Ammon's horn (tissue), 1 donor: ENCODE measurements around the gene GPS2.
"Not testable (repeated sequence)": the region's sequence is repeated elsewhere in the genome, so short reads cannot be mapped to it uniquely, and the experiment has no call there.

Experiments
- DNase-seq: peaks from one replicate; pipeline ENCODE4 v3.0.0-alpha.2; 2016; ENCODE audit warnings: low spot score

The GPS2 gene

GRCh38 chr17:7337600-7337999 lies 22.4 kb upstream of the GPS2 start:
- DNase-seq, result not testable (repeated sequence)

DNA sequence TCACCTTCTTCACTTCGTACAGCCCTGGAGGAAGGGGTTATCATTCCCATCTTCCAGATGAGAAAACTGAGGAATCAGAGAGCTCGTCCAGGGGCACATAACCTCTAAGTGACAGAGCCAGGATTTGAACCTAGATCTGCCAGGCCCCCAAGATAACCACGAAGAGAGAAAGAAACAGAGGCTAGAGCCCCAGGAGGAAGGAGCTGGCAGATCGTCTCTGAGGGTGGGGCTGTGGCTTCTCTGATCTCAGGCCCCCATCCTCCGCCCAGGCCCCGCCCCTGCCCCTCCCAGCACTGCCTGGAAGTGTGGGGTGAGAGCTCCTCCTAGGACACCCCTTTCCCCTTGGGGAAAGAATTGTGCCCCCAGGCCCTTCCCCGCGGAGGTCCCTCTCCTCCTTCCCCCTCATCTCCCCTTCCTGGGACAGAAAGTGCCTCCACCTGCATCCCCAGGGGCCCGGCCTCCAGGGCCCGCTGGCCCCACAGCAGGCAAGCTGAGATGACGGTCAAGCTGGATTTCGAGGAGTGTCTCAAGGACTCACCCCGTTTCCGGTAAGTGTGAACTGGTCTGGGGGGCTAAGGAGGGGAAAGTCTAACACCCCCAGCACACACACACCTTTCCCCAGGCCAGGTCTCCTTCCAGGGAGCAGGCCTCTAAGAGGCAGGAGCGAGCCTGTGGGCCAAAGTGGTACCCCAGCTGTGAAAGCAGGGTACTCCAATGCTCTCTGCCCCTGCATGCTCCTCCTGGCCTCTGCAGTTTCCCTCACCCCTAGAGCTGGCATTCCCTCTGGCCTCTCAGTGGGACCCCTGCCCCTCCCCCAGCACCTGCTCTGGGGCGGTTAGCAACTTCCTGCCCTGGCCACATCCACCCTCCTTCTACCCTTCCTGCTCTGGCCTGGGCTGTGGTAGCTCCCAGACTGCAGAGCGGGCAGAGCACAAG lies 21.3 kb upstream of the GPS2 start, which contains the start of gene ACAP1:
ACAP1 (plus strand) TSS at position 290 of the 936 bp plus-strand sequence; CDS start at position 496, 206 bp downstream.
- DNase-seq, result no peak

GRCh38 chr17:7335765-7336164 lies 20.6 kb upstream of the GPS2 start:
- DNase-seq, result not testable (repeated sequence)

GRCh38 chr17:7334938-7335538 lies 19.9 kb upstream of the GPS2 start:
- DNase-seq, result no peak

GRCh38 chr17:7332600-7333069 lies 17.5 kb upstream of the GPS2 start:
- DNase-seq, result not testable (repeated sequence)

- DNase-seq, result no peak
Measured at GRCh38 chr17:7332111-7332510, 17.0 kb upstream of the GPS2 start.

DNA sequence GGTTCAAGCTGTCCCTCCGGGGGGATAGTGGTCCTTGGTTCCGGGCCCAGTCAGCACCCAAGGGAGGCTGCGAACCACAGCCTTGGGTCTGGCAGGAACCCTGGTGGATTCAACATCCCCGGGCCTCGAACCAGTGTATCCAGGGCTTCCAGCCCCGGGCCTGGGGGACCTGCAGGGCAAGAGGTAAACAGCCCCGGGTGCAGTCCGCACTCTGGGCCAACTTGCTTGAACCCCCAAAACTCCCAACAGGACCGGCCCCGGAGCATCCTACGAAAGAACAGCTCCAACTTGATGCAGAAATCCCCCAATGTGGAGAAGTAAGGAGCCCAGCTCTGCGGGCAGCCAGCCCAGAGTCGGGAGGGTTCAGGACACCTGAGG lies 15.5 kb upstream of the GPS2 start:
- DNase-seq, result no peak

DNA sequence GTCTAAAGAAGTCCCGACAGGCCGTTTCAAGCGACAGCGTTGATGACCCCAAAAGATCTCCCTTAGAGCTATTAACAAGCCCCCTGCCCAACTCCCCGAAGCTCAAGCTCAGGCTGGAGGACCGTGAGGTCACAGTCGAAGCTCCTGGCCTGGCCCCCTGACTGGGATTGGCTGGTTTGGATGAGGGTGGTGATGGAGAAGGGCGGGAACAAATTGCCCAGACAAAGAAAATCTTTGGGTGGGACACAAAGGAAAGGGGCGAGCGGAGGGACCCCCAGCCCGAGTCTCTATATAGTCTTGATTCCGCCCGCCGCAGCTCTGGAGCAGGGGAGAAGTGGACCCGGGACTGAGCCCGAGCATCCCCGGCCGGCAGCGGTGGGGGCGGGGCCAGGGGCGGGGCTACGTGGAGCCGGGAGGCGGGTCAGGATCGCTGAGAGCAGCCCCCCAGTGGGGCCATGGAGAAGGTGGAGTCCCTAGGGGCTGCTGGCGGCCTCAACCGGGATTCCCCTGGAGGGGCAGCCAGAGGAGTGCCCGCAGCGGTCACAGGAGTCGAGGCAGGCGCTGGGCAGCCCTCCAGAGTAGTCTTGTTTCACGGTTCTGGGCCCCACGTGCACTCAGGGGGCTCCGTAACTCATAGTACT lies 15.0 kb upstream of the GPS2 start:
- peak; percentile 83 for DNase-seq

- DNase-seq, result peak; percentile 98
Measured at GRCh38 chr17:7329374-7329996, 14.3 kb upstream of the GPS2 start.

DNA sequence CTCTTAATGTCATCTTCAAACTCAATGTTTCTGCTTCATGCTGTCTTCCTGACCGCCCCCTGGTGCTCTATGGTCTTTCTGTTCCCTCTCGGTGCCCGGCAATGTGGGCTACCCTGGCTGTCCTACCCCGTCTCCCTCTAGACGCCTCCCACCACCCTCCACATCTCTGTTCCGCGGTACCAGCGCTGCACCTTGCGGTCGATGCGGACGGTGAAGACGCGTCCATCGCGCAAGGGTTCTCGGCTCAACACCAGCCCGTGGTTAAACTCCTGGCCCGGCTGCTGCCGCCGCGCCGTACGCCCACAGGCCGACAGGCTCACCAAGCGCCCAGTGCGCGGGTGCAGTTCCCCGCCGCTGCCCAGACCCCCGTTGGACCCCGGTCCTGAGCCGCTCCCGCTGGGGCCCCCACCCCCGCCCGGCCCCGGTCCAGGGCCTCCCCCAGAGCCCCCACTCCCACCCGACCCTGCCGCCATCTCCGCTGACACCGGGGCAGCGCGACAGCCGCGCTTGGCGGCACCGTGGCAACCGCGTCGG lies 13.7 kb upstream of the GPS2 start, which contains the start of gene NEURL4:
NEURL4 (minus strand) TSS at position 496 of the 534 bp plus-strand sequence; CDS start at position 473, 23 bp downstream.
- DNase-seq, result no peak

- no peak for DNase-seq
Measured at GRCh38 chr17:7328009-7328408, 12.8 kb upstream of the GPS2 start.

DNA sequence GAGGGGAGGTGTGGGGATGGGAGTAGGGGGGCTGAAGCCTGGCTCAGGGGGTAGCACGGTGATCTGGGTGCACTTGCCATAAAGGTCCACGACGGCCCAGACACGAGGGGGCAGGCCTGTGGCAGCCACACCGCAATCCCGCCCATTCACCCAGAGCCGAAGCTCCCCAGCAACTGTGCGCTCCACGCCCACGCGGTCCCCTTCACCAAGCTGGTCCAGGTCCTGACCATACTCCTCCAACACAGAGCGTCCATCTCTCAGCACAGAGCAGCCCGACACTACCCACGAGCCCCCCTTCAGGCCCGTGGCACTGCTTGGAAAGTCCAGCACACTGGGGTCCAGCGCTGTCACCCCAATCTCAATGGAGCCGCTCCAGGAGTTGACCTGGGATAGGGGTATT lies 12.3 kb upstream of the GPS2 start:
- DNase-seq, result no peak

DNA sequence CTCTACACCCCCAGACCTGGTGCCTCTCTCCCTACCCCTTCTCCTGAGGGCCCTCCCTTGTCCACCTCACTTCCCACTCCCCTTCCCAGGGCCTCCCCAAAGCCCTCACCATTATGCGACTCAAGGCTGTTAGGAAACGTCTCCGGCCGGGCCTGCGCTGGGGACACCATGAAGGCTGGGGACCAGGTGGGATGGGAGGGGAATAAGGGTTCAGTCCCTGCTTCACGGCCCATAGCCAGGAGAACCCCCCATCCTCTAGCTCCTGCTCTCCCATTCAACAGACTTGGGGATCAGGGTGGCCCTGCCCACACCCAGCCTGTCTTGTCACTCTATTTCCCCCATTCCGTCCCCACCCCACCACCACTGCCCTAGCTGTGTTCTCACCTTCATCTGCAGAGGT lies 11.9 kb upstream of the GPS2 start:
- no peak for DNase-seq

GRCh38 chr17:7326186-7326585 lies 11.0 kb upstream of the GPS2 start:
- DNase-seq, result no peak

DNA sequence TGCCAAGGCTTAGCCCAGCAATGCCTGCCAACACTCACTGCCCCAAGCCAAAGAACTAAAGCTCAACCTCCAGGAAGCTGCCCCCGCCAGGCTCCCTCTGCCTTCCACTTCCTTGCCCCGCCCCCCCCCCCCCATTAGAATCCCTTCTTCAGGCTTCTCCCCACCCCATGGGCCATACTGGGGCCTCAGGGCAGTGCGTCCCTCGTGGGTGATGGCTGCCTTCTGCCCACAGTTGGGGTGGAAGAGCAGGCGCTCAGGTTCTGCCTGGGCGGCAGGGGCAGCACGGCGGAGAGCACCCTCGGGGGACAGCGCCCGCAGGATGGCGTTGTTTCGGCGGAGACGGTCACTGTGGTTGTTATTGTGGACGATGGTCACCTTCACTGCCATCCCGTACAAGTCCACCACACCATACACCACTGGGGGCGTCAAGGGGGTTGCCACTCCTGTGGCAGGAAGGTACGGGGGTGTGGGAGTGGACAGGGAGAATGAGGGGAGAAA lies 9.9 kb upstream of the GPS2 start:
- DNase-seq, result no peak

GRCh38 chr17:7324438-7324779 lies 9.2 kb upstream of the GPS2 start:
- DNase-seq, result no peak

- no peak for DNase-seq
Measured at GRCh38 chr17:7323731-7324437, 8.7 kb upstream of the GPS2 start.

- DNase-seq, result no peak
Measured at GRCh38 chr17:7322520-7323194, 7.5 kb upstream of the GPS2 start.

DNA sequence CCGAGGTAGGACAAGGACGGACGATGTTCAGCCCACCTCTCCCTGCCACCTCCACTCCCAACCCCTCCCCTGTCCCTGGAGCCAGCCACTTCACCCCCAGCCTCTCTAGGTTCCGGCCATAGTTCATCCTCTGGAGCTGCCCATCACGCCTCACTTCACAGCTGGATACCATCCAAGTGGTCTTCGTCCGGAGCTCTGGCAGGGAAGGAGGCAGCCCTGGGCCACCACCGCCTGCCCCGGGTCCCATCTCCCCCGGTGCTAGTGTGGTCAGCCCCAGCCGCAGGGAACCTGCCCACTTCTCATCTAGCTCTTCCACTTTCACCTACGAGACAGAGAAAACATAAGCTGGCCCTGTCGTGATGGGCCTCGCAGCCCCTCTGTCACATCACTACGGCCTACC lies 6.3 kb upstream of the GPS2 start:
- no peak for DNase-seq

DNA sequence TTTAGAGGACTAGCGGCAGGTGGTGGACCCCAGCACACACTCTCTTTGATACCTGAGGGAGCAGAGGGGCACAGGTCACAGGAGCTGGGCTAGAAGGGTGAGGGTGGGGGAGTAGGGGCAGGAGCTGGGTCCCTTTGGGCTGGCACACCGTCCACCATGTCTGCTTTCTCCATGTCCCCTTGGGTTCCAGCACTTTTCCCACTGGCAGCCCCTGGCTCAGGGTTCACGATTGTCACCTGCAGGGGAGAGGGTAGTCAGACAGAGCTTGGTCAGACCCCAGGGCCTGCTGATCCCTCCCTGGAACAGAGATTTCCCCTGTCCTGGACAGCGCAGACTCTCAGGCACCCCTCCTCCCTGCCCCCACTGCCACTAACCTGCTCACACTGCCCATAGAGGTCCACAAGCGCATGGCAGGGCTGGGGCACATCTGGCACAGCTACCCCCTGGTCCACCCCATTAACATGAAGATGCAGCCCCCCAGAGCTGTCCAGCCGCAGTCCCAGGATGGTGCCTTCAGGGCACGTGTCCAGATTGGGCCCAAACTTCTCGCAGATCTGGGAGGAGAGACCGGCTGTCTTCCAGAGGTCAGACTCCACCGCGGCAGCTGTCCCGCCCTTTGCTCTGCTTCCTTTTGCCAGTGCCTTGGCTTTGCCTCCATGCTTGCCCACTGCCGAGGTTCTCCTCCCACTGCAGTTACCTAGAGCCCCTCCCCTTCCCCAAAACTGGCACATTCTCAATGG lies 3.1 kb upstream of the GPS2 start:
- no peak for DNase-seq
